GM18517 (cell line): ENCODE measurements around the gene TENM4.

Source experiments
- ATAC-seq: cut with Tn5 transposase; IDR thresholded peaks from one replicate; pipeline ENCODE4 v1.9.1; 2021; ENCODE audit warnings: mild to moderate bottlenecking, moderate library complexity; ENCODE audit not compliant: unreplicated experiment

Gene TENM4

DNA sequence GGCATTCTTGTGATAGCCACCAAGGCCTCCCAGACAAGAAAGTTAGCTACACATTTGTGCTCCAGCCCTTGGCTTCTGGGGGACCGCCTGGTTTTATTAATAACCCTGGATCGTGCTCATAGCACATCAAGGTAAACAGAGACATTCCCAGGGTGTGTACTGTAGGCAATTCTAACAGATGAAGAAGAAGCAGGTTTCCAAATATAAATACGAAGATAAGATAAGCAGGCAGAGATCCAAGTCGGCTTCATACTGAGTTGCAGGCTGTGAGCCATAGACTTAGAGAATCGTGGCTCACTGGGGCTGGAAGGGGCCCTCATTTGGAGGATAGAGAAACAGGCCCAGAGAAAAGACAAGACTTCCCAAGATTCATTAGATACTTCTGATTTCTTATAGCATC, 131.4 kb downstream of the TENM4 start:
- ATAC-seq = no peak

DNA sequence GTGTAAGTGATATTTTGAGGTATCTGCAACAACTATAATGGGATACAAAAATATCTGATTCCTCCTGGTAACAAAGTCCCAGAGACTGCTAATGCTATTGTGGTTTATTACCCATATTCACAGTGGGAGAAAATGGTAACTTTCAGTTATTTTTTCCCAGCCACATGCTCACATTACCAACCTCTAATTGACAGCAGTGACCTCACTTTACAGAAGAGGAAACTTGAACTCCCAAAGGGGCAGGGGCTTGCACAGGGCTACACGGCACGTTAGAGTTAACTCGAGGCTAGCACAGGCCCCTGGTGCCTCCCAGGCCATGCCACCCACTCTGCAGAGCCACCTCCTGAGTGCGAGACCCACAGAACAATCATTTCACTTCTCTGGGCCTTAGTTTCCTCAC, 132.4 kb downstream of the TENM4 start:
- ATAC-seq = no peak

DNA sequence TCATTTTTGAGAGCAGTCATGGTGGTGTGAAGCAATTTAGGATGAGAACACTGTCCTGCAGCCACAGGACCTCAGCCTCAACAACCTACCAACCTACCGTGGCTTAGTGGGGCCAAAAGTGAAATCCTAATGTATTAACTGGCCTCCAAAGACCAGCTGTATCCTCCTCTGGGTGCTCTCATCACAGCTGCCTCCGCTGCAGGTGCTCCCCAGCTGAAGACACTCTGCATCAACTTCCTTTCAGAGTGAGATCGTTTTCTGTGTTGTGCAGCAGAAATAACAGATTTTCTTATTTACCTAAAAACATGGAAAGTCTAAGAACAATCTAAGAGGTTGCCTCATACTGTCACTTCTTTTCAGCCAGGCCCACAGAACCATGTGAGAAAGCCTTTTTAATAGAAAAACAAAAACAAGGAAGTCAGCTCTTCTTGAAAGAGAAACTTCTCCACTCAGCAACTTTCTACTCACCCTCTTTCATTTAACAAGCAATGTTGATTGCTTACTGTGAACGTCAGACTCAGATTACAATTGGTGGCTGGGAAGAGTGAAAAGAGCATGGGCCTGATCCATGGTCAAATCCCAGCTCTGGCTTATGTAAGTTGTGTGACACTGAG, 136.1 kb downstream of the TENM4 start:
- ATAC-seq = no peak

DNA sequence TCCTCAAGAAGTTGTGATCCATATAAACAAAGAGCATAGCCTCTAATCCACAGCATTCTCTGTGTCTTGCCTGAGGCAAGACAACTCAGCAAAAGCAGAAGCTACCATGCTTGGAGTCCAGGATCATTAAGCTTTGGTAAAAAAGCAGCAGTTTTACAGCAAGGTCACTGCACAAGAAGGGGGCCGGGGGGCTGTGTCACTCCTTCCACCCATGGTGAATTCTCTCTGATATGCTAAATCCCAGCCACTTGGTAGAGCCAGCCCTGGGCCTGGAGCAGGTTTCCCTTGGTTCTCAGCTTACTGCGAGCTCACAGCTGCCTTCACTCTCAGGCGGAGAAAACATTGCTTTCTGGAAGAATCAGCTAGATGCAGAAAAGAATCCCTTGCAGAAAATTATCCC, 144.7 kb downstream of the TENM4 start:
- ATAC-seq = no peak

DNA sequence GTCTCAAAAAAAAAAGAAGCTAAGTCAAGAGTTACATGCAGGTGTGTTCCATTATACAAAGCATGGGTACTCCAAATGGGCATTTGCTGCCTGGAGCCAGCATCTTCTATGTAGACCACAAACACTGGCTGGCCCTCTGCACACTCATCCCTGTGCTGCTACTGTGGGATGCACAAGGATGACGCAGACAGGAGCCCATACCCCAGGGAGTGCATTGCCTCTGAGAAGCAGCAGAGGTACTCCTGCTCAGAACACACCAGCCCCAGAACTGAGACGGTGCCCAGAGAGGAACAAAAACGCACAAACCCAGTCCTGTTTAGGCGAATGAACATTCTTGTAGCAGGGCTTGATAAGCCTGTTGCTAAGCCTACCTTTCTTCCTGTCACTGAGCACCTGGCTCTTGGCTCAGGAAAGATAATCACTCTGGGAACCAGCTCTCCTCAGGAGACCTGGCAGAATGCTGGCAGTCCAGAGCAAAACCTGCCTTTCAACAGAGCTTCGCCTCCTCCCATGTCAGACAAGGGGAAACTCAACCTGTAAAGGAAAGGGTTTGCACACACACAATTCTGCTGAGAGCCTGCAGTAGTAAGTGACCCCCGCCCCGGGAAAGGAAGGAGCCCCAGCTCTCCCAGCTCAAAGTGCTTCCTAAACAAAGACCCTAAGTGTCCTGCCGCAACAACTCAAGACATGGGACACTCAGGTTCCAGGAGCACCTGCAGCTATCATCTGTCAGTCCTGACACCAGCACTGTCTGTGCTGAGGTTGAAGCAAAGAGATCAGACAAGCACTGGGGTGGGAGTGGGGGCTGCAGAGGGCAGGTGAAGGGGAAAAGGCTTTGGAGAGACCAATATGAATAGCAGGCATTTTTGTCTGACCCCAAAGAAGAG, 145.7 kb downstream of the TENM4 start:
- ATAC-seq = no peak

DNA sequence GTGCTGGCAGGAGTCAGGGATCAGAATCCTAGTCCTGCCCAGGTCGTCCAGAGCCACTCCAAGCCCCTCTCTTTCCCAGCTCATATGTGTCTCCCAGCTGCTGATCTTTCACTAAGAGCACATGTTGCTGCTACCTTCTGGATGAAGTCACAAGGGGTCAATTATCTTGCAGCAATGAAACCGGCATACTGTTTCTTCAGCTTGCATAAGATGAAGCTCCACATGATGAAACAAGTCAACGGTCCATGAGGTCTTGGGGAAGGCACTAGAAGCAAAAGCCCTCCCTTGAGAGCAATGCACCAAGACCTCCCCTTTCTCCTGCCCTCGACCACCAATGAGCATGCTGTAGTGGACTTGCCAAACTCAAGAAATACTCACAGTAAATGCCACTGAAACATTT, 148.9 kb downstream of the TENM4 start:
- ATAC-seq = no peak

DNA sequence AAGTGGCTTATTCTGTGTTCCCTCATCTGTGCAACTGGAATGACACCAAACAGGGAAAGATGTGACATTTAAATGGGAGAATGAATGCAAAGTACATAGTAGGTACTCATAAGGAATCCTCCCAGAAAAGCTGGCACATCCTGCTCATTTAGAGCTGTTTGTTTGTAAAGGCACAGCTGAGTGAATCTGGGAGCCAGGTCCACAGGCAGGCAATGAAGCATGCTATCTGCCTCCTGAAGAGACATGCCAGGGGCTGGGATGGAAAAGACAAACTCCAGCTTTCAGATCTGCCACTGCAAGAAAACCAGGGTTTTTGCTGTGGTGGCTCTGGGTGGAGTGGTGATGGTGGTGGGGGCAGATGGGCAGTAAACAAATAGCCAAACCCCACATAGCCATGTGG, 150.1 kb downstream of the TENM4 start:
- ATAC-seq = no peak

DNA sequence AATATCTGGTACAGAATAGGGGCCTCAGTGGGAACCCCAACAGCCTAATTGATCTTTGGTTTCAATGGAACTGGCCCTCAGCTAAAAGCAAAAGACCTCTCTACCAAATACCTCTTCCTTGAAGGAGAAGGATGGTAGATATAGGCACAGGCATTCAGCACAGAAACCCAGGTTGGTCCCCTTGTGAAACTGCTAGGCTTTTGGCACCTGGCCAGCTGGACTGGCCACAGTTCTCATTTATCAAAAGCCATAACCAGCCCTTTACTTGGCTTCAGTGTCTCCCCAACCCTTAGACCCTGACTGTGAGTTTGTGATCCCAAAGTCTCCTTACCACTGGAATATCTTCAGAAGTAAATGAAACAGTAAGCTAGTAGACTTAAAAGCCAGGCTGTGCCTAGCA, 152.9 kb downstream of the TENM4 start:
- ATAC-seq = no peak

DNA sequence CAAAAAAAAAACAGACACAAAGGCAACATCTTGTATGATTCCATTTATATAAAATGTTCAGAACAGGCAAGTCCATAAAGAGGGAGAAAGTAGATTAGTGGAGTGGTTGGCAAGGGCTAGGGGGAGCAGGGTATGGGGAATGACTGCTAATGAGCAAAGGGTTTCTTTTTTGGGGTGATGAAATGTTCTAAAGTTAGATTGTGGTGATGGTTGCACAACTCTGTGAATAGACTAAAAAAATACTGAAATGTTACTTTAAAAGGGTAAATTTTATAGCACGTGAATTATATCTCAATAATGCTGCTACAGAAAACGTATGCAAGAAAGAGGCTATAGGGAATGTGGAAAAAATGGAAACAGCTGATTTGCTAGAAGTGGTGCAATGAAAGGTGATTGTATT, 155.1 kb downstream of the TENM4 start:
- no peak for ATAC-seq

DNA sequence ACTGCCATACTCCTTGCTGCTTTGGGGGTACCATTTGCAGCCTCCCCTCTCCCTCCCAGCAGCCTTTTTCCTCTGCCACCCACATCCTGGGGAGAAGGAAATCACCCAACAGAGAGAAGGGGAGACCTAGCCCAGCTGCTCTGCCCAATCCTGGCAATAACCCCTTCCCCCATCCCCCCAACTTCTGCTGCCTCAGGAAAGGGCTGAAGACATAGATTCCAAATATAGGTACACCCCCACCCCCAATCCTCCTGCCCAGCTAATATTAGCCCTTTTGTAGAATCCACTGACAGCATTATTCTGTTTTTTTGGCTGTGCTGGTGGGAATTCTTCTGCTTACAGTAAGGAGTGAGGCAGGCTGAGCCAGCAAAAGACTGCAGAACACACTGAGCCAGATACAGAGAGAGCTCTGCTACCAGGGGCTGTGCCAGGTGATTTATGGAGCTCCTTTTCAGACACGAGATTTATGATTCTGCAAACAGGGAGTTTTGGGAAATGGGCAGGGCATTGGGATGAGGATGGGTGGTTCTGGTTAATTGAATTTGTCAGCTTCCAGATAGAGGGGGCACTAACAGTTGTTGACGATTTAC, 164.0 kb downstream of the TENM4 start:
- no peak for ATAC-seq

DNA sequence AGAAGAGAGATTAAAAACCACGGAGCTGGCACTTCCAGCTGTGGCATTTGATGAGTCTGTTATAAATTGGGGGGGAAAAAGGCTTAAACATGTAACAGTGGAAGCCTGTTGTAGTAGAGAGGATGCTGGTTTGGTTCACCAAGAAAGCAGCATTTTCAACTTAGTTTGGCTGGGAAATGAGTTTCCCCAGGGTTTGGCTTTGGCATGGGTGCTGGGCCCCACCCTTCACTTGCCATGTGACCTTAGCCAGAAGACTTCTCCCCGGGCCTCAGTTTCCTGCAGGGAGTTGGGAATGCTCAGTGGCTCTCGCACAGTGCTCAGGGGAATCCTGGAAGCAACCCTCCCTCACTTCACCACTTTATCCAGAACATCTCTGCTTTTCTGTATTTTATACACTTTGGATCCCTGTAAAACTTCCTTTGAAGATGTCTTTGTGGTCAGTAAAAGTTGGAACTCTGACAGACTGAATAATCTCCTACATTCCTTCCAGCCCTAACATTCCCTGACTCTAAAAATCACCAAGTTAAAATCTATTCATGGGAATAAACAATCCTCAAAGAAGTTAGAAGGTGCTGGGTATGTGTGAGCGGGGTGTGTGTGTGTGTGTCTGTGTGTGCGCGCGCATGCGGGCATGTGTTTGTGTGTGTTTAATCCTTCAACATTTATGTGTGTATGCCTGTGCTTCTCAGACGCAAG, 166.0 kb downstream of the TENM4 start:
- no peak for ATAC-seq

DNA sequence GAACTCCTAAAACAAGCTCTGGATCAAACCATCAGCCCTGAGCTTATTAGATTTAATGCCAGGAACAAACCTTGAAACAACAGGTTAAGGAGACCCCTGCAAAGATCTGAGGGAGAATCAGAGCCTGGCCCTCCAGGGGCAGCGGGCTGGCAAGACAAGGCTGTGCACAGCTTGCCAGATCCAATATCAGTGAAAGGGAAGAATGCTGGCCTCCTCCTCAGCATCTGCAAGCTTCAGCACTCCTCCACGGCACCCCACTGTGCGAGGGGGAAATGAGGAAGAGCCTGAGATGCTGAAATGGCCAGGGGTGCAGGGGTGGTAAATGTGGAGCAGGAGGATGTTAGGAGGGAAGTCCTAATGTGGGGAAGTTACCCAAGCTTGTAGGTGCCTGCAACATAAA, 167.0 kb downstream of the TENM4 start:
- ATAC-seq = no peak

DNA sequence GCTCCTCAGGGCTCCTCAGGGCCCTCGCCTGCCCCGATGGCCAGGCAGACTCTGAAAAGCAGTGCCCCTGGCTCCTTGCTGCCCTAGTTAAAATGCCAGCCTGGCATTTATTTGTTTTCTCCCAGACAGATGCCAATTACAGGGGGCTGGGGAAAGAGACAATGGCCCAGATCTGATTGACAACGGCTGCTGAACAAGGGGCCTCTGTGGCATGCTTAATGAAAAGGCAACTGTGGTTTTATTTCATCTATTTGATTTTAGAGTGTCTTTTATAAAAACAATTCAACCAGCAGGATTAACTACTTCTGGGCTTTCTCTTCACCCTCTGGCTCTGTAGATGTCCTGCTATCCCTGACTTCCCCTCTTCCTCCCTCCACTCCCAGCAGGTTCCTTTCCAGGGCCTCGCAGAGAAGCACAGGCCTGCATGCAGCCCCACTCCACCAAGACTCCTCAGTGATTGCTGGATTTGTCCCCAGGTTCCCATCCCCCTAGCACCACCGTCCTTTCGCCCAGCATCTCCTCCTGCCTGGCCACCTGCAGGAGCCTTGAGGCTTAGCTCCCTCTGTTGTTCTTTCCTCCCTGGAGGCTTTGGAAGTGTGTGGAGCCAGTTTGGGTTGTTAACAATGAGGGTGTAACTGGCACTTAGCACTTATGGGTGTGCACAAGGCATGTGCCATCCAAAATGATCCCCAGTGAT, 171.1 kb downstream of the TENM4 start:
- ATAC-seq = no peak

DNA sequence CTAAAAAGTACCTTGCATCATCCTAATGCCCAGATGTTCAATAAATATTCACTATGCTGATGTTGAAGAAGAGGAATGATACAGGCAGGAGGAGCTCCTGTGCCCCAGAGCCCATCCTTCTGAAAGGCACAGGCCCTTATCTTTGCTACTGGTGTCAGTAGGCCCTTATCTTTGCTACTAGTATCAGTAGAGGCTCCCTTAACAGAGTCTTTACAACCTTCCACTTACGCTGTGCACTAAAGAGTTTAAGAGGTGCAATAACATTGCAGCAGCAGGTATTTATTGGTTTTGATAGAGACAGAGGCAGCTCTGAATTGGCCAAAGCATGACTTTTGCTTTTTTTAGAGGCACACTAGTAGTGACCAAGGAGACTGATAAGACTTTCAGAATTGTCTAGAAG, 174.4 kb downstream of the TENM4 start:
- no peak for ATAC-seq

DNA sequence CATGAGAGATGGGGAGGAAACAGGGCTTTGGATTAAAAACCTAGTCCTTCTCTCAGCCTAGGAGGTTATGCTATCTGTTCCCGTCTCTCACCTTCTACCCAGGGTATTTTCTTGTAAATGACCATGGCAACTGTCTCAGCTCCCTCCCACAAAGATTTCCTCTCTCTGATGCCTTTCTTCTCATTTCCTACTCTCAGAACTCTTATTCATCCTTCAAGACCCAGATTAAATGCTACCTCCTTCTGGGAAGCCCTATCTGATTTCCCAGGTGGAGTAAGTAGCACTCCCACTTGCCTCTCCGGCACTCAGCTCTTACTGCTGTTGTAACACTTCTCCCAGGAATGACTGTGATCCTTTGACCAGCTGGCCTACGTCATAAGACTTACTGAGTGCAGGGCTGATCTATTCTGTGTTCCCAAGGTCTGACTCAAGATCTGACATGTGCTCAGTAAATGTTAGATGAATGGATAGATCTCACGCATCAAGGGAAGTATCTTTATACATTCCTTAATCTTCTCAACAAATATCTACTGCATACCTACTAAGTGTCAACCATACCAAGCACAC, 175.0 kb downstream of the TENM4 start:
- no peak for ATAC-seq

DNA sequence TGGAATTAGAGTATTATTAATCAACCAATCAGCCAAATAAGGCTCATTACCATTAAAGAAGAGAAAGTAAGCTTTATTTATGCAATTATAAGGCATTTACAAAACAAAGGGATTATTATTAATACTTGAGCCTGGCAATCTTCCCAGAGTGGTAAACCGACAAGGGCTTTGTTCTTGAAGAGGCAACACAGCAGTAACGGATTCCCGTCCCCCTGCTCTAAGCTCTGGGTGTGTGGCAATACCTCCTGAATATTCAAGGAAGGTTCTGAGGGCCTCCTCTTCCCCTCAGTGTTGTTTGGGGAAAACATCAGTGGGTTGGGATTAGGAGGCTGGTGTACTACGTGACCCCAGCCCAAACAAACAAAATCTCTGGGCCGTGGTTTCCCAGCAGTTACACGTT, 176.5 kb downstream of the TENM4 start:
- no peak for ATAC-seq

DNA sequence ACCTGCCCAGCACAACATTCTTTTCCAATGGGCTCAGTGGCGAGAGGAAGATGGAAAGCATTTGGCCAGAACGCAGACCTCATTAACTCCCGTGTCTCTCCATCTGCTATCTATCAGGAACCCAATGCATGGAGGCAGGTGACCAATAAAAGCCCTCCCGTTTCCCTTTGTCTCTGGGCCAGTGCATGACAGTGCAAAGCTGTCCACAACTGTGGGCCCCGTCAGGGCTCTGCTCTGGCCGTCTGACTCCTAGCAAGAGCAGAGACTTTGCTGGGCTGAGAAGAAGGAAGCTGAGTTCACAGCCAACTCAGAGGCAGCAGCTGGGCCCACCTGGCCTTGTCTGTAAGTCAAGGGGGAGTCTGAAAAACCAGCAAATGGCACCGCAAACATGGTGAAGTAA, 177.8 kb downstream of the TENM4 start:
- no peak for ATAC-seq

DNA sequence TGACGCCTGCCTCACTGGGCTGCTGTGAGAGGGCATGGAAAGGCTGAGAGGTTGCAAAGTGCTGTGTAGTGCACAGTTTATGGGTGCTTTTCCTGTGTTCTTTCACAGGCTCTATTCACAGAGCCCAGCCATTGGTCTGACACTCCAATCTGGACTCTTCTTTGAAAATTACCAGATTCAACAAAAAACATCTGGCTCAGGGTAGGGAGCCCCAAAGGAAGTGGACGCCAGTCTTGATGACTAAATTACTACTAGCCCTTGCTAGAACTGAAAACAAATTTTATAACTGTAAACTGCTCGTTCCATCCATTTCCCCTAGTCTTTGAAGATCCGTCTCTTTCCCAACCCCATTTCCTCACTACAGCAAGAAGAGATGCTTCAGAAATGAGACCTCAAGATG, 178.6 kb downstream of the TENM4 start:
- ATAC-seq = no peak

DNA sequence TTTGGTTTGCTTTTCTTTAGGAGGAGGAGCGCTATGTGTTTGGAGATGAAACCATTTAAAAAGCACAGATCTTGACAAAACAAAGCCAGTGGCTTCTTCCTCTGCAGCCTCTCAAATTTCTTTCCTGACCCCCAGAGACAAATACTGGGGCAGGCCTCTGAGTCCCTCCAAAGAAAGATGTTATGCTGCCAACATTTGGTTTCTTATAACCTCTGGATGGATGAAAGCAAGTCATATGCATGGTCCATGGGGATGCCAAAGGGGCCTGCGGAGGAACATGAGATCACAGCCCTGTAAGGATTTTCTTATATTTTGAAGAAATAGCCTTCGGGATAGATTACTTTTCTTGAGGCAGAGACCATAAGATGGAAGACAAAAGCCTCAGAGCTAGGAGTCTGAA, 179.1 kb downstream of the TENM4 start:
- no peak for ATAC-seq

DNA sequence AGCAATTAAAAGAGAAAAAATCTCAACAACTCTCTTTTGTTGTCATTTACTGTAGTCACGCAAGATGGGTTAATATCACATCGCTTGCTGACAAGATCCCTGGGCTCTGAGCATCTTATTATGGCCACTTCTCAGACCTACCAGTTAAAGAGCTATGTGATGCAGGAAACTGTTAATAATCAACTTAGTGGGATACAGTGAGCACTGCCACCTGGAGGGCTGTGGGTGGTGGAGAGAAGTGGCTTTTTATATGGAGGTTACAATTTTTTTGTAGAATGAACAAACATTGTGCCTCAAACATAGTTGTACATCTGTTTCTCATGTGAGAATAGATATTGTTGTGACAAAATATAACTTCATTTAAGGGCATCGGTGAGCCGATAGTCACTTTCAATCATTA, 181.0 kb downstream of the TENM4 start:
- no peak for ATAC-seq

DNA sequence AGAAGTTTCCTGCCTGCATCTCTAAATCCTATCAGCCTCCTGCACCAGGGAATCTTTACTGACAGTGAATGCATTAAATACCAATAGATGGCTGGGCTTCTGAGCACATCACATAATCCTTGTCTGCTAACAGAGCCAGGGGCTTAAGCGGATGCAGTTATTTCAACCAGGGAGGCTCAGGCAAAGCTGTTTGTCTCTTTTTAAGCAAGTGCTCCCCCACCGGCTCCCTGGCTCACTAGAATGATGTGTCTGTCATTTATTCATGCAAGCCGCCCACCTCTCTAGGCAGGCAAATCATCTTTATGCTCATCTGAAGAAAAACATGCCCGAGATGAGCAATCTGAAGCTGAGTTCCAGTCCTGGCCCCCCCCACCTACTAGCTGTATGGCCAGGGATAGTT, 182.3 kb downstream of the TENM4 start:
- no peak for ATAC-seq
